NOMO-1 treated with DMSO at 0.1 percent for 48 hours (cell line): Measurements from ENCODE around the gene URM1.

Source experiments
- DNase-seq: peaks from one replicate; lab custom pipeline; 2025; ENCODE audit not compliant: unreplicated experiment; lab: John Stamatoyannopoulos, UW

The URM1 gene

DNA sequence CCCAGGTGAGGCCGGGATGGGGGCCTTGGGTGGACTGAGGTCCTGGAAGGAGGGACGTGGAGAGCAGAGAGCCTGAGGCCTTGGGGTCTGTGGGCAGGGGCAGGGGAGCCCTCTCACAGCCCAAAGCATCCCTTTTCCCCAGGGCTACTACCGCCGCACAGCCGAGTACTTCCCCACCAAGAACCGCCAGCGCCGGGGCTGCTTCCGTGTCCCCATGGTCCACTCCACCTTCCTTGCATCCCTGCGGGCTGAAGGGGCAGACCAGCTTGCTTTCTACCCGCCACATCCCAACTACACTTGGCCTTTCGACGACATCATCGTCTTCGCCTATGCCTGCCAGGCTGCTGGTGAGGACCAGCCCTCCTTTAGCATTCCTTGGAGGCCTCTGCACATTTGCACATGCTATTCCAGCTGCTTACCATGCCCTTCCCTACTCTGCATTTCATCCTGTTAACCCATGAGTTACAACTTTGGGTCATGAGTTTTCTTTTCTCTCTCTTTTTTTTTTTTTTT, 53.1 kb downstream of the URM1 start:
- DNase-seq = no peak

GRCh38 chr9:128428644-128429512, 57.7 kb downstream of the URM1 start:
- DNase-seq = no peak

GRCh38 chr9:128429513-128430086, 58.4 kb downstream of the URM1 start:
- DNase-seq = no peak

GRCh38 chr9:128431207-128431606, 60.0 kb downstream of the URM1 start:
- DNase-seq = no peak

GRCh38 chr9:128434340-128434739, 63.2 kb downstream of the URM1 start:
- DNase-seq = no peak

DNA sequence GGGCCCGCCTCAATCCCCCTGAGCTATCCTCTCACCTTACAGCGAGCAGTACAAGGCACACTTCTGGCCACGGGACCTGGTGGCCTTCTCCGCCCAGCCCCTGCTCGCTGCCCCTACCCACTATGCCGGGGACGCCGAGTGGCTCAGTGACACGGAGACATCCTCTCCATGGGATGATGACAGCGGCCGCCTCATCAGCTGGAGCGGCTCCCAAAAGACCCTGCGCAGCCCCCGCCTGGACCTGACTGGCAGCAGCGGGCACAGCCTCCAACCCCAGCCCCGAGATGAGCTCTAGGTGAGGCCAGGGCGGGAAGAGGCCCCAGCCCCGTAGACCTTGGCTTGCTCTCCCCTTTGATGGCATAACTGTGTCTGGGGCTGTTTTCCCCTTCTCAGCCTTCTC, 64.4 kb downstream of the URM1 start:
- no peak for DNase-seq

- DNase-seq = peak; percentile 56
These were observed 67.4 kb downstream of the URM1 start for GRCh38 chr9:128438343-128439109.

DNA sequence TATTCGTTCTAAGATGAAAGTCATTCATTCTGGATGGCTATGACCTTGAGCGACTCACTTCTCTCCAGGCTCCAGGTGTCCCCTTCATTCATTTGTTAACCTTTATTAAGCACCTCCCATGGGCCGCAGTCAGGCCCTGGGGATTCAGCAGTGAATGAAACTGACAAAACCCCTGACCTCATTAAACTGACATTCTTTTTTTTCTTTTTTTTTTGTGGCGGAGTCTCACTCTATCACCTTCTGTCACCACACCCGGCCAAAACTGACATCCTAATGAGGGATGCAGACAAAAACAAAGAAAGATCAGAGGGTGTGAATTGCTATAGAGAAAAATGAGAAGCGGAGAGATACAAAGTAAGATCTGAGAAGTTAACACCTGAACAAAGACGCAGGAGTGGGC, 68.1 kb downstream of the URM1 start:
- DNase-seq = no peak
